BE2C (cell line): ENCODE results near the gene MEGF9.

Source experiments
- DNase-seq: peaks from one replicate; pipeline ENCODE4 v3.0.0-alpha.2; 2020
- H3K27me3 ChIP-seq: fragments of 250-450 bp; sonication (Bioruptor Pico); 2 replicates; pipeline ENCODE4 v1.5.1; 2020; ENCODE audit warnings: mild to moderate bottlenecking
- H3K36me3 ChIP-seq: fragments of 250-450 bp; sonication (Bioruptor Pico); 2 replicates; pipeline ENCODE4 v1.5.1; 2020; ENCODE audit warnings: mild to moderate bottlenecking
- H3K4me1 ChIP-seq: fragments of 250-450 bp; sonication (Bioruptor Pico); 2 replicates; pipeline ENCODE4 v1.5.1; 2020
- H3K4me3 ChIP-seq: 2 replicates; pipeline ENCODE4 v1.5.1; 2011; ENCODE audit warnings: low read depth, low read length
- H3K9me3 ChIP-seq: fragments of 250-450 bp; sonication (Bioruptor Pico); 2 replicates; pipeline ENCODE4 v1.5.1; 2020
- TF ChIP-seq, protein P1 (sequence below): IDR thresholded peaks from 2 replicates; pipeline ENCODE4 v1.5.1; 2012; ENCODE audit warnings: mild to moderate bottlenecking, low read depth, low read length

Gene MEGF9

DNA sequence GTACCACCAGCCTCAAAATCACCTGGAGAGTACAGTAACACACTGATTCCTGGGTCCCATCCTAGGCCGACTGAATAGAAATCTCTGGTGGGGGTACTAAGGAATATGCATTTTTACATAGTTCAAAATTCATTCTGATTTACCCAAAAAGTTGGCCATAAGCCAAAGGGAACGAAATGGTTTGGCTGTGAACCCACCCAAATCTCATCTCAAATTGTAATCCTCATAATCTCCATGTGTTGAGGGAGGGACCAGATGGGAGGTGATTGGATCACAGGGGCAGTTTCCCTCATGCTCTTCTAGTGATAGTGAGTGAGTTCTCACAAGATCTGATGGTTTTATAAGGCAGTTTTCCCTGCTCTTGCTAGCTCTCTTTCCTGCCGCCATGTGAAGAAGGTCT, 31.1 kb downstream of the MEGF9 start:
- Histone ChIP-seq H3K36me3 (no peaks in the 10 kb centered on the region), H3K9me3 (no peaks in the 10 kb centered on the region), H3K4me3 (no peak overlapping the region), H3K27me3 (no peaks in the 10 kb centered on the region), H3K4me1 (peaks cover 2% of the 10 kb centered on the region; the same call in 1 of the 2 replicates)
- TF ChIP-seq, protein P1, sequence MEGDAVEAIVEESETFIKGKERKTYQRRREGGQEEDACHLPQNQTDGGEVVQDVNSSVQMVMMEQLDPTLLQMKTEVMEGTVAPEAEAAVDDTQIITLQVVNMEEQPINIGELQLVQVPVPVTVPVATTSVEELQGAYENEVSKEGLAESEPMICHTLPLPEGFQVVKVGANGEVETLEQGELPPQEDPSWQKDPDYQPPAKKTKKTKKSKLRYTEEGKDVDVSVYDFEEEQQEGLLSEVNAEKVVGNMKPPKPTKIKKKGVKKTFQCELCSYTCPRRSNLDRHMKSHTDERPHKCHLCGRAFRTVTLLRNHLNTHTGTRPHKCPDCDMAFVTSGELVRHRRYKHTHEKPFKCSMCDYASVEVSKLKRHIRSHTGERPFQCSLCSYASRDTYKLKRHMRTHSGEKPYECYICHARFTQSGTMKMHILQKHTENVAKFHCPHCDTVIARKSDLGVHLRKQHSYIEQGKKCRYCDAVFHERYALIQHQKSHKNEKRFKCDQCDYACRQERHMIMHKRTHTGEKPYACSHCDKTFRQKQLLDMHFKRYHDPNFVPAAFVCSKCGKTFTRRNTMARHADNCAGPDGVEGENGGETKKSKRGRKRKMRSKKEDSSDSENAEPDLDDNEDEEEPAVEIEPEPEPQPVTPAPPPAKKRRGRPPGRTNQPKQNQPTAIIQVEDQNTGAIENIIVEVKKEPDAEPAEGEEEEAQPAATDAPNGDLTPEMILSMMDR = no peak
- DNase-seq = no peak

DNA sequence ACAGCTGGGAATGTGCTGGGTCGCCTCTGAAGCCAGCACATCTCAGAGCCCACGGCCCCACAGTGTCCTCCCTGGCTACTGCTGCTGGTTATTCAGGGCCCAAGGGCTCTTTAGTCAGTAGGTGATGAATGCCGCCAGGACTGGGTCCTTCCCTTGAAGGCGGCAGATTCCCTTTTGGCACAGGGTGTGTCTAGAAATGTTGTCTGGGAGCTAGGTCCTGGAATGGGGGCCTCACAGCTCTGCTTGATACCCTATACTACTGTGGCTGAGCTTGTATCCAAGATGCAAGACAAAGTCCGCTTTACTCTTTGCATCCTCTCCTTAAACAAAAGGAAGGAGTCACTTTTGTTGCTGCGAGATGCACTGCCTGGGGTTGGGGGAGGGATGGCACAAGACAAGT, 33.1 kb downstream of the MEGF9 start:
- DNase-seq = no peak

DNA sequence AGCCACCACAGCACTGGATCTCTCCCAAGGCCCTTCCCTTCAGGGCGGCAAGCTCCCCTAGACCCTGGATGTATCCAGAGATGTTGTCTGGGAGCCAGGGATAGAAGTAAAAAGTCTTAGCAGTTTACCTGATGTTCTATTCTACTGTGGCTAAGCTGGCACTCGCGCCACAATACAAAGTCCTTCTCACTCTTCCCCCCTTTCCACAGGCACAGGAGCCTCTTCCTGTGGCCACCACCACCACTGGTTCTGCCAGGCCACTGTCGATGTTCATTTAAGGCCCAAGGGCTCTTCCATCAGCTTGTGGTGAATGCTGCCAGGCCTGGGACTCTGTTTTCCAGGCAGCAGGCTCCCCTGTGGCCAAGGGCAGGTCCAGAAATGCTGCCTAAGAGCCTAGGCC, 33.7 kb downstream of the MEGF9 start:
- peaks cover 3% of the 10 kb centered on the region; the same call in 1 of the 2 replicates for H3K4me1 ChIP-seq
- no peaks in the 10 kb centered on the region for H3K36me3 ChIP-seq
- no peak overlapping the region for H3K4me3 ChIP-seq
- TF ChIP-seq, protein P1 = no peak
- H3K9me3 ChIP-seq = no peaks in the 10 kb centered on the region
- H3K27me3 ChIP-seq = no peaks in the 10 kb centered on the region
- no peak for DNase-seq

More for the DNA sequence above, 33.1 kb downstream of the MEGF9 start:
- no peaks in the 10 kb centered on the region for H3K27me3 ChIP-seq
- peaks cover 3% of the 10 kb centered on the region; the same call in 1 of the 2 replicates for H3K4me1 ChIP-seq
- no peak overlapping the region for H3K4me3 ChIP-seq
- H3K9me3 ChIP-seq = no peaks in the 10 kb centered on the region
- TF ChIP-seq, protein P1 = no peak
- H3K36me3 ChIP-seq = no peaks in the 10 kb centered on the region

DNA sequence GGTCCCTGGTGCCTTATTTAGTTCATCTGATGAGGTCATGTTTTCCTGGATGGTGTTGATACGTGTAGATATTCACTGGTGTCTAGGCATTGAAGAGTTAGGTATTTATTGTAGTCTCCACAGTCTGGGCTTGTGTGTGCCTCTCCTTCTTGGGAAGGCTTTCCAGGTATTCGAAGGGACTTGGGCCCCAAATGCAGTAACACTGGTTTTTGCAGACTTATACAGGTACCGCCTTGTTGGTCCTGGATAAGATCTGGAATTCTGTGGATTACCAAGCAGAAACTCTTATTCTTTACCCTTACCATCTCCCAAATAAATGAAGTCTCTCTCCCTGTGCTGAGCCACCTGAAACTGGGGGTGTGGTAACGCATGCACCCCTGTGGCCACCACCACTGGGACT, 34.1 kb downstream of the MEGF9 start:
- H3K9me3 ChIP-seq = no peaks in the 10 kb centered on the region
- peaks cover 3% of the 10 kb centered on the region; the same call in 1 of the 2 replicates for H3K4me1 ChIP-seq
- no peak for DNase-seq
- TF ChIP-seq, protein P1 = no peak
- no peaks in the 10 kb centered on the region for H3K27me3 ChIP-seq
- no peak overlapping the region for H3K4me3 ChIP-seq
- no peaks in the 10 kb centered on the region for H3K36me3 ChIP-seq

DNA sequence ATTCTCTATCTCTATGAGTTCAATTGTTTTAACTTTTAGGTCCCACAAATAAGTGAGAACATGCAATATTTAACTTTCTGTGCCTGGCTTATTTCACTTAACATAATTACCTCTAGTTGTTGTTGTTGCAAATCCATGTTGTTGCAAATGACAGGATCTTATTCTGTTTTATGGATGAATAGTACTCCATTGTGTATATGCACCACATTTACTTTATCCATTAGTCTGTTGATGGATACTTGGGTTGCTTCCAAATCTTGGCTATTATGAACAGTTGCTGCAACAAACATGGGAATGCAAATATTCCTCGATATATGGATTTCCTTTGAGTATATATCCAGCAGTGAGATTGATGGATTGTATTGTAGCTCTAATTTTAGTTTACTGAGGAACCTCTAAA, 36.3 kb downstream of the MEGF9 start:
- Histone ChIP-seq H3K4me1 (peaks cover 3% of the 10 kb centered on the region; the same call in 1 of the 2 replicates), H3K27me3 (no peaks in the 10 kb centered on the region), H3K36me3 (no peaks in the 10 kb centered on the region), H3K9me3 (no peaks in the 10 kb centered on the region), H3K4me3 (no peak overlapping the region)
- TF ChIP-seq, protein P1 = no peak
- DNase-seq = no peak

DNA sequence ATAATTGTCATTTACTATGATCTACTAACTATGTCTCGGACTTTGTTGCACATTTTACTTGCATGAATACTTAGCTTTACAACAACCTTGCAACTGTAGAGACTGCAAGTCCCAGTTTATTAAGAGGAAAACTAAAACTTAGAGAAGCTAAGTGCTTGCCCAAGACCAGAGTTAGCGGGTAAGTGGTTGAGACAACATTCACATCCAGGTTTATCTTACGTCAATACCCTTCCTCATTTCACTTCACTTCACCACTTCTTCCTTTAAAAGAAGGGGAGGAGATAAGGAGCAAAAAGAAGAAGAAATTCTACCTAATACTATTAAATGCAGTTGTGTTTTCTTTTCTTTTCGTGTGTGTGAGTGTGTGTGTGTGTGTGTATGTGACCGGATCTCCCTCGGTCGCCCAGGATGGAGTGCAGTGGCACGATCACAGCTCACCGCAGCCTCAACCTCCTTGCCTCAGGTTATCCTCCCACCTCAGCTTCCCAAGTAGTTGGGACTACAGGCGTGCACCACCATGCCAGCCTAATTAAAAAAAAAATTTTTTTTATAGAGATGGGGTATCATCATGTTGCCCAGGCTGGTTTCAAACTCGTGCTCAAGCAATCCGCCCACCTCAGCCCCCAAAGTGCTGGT, 37.4 kb downstream of the MEGF9 start:
- DNase-seq = no peak
- no peaks in the 10 kb centered on the region for H3K9me3 ChIP-seq
- peaks cover 3% of the 10 kb centered on the region; the same call in 1 of the 2 replicates for H3K4me1 ChIP-seq
- TF ChIP-seq, protein P1 = no peak
- no peaks in the 10 kb centered on the region for H3K27me3 ChIP-seq
- H3K36me3 ChIP-seq = no peaks in the 10 kb centered on the region
- no peak overlapping the region for H3K4me3 ChIP-seq
